ENCODE data around the gene CPT1B.
"Not testable (repeated sequence)": the region's sequence is repeated elsewhere in the genome, so short reads cannot be mapped to it uniquely, and the experiment has no call there.

Gene CPT1B

DNA sequence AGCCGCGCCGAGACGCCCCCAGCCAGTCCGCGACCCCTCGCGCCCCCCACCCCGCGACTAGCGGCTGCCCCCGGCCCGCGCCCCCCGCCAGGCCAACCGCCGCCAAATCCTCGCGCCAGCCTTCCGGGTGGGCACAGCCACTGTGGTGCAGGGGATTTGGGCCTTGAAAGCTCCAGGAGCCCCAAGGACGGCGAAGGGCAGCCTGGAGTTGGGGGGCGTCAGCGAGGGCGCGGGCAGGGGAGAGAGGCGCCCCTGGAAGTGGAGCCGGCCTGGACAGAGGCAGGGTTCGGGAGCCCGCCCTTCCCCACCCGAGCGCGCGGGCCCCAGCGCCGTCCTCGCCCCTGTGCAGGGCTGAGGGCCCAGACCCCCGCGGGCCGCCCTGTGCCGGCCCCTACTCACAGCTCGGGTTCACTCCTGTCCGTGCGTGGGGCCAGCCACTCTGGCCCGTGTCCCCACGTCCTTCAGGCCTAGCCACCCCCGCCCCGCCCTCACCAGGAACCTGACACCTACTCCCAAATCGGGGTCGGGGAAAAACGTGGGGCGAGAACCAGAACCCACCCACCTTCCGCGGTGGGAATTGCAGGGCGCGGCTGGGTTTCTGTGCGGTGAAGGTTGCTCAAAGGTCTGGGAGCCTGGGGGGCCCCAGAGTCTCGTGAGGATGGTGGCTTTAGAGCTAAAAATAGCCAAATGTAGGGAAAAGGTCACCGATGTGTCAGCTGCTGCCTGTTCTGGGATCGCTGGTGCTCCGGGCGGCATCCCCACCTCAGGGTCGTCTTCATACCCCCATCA, at the start of gene CPT1B:
TSS of gene CPT1B (minus strand) at position 441 of the 789 bp plus-strand sequence. CDS start 512 bp downstream, outside the sequence.
- DNase-seq, result no peak

DNA sequence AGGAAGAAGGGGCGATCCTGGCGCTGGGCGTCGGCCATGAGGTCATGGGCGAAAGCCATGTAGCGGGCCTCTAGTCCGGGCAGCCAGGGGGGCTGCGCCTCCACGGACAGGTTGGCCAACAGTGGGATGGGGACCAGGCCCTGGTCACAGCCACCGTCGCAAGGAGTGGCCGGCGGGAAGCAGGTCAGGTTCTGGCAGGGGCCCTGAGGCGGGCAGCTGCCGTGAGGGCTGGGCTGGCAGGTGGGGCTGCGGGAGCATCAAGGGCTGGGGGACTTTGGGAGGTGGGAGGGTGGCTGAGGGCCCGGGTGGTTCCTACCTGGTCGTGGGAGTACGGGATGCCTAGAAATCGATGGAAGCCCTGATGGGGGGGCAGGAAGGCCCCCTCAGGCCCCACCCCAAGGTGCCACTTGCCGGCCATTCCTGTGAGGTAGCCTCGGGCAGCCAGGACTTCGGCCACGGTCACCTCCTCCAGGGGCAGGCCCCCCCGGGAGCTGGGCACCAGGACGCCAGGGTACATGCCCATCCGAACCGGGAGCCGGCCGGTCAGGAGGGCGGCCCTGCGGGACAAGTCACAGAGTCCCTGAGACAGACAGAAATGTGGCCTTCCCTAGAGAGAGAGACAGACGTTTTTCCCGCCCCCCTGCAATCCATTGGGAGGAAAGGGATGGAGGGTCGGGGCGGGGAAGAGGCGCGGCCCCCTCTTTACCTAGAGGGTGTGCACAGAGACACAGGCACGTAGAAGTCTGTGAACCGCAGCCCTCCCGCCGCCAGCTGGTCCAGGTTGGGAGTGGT, 48.8 kb upstream of the CPT1B start:
- DNase-seq, result no peak

DNA sequence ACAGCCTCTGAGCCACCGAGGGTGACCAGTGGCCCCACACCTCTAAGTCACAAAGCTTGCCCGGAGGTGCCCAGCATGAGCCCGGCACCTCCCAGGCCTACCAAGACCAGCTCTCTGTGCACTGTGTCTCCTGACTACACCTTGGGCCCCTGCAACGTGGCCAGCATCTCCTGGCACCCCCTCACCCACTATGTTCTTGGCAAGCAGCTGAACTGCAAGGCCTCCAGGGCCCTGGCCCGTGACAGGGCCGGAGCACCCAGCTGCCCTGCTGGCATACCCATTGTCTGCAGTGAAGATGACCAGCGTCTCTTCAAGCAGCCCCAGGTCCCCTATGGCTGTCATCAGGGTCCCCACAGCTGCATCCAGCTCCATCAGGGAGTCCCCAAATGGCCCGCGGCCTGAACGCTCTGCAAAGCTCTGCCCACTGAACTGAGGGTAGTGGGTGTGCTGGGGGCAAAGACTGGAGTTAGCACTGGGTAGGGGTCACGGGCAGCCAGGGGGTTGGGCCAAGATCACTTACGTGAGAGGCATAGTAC, 48.2 kb upstream of the CPT1B start:
- DNase-seq, result no peak

DNA sequence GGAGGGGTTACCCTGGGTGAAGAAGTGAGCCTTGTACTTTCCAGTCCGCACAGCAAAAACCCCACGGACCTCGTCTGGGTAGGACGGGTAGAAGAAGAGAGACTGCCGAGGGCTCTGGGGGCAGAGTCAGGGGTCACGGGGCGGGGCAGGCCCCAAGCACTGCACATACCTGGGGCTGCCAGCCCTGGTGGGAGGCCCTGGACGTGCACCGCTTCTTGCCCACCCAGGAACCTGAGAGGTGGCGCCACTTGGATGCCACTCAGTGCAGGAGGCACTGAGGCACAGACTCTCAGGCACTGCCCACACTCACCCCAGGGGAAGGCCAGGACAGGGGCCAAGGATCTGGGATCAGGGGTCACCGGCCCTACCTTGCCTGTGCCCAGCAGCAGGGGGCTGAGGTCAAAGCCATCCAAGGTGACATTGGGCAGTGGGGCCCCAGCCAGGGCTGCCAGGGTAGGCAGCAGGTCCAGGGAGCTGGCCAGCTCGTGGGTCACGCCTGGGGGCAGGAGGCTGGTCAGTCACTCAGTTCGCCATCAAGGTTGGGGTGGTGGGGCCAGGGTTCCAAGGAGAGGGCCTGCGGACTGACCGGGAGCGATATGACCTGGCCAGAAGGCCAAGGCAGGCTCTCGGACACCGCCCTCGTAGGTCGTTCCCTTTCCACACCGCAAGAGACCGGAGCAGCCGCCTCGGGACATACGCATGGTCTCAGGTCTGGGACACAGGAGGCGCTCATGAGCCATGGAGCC, 47.5 kb upstream of the CPT1B start:
- DNase-seq, result no peak

DNA sequence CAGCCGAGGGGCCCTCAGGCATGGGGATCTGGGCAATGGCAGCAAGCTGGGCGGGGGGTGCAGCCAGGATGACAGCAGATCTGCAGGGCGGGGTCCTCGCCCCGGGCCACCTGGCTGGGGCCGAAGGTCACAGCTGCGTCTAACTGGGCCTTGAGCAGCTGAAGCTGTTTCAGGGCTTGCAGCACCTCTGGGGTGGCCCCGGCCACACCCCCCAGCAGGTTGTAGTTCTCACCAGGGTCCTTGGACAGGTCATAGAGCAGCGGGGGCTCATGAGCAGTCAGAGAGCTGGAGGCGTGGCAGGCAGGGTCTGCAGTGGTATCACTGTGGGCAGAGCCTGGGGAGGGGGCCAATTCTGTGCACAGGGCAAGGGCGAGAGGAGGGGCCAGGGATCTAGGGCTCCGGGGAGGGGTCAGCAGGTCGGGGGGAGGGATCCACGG, 46.9 kb upstream of the CPT1B start:
- no peak for DNase-seq

DNA sequence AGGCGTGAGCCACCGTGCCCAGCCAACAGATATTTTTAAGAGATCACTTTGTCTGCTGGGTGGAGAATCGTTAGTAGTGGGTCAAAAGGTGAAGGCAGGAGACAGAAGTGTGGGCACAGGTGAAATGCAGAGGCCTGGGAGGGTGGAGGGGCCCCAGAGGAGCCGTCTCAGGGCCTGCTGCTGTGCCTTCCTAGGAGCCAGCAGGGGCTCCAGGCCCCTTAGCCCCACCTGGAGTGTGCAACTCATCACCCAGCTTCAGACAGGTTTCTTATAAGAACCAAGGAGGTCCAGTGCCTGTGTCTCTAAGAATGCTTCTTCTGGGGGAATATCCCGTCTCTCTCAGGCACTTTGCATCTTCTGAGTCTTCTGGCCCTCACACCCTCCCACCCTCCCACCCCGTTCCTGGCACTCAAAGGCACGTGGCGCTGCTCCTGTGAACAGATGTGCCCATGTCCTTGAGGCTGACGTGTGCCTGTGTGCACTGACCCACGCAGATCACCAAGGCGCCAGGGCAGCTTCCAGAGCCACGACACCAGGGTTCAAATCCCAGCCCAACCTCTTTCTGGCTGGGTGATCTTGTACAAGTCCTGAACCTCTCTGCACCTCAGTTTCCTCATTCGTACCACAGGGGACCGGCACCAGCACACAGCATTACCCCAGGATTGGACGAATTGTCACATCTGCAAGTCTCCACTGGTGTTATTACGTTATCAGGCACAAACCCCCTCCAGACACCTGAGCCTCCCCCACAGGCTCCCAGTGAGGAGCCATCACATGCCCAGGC, 46.3 kb upstream of the CPT1B start:
- no peak for DNase-seq

DNA sequence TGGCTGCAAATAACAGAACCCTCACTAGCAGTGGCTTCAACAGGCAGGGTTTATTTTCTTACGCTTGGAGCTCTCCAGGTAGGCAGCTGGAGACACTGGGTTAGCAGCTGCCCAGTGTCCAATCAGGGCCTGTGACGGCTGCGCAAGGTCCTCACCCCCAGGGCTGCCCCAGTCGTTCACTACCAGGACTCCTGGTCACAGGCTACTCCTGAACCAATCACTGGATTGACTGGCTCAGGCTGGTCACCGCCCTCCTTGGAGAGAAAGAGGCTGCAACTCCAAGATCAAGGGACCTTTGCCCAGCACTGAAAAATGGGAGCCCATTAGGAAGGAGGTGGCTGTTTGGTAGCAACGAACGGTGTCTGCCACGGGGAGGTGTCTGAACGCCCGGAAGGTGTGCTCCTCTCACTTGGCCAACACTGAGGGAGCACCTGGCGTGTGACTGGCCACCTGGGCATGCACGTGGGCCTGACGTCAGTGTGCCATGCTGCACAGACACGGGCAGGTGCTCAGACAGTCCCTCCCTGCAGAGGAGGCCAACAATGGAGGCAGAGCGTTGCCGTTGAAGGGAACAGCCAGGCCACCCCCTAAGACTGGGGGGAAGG, 44.6 kb upstream of the CPT1B start:
- no peak for DNase-seq

DNA sequence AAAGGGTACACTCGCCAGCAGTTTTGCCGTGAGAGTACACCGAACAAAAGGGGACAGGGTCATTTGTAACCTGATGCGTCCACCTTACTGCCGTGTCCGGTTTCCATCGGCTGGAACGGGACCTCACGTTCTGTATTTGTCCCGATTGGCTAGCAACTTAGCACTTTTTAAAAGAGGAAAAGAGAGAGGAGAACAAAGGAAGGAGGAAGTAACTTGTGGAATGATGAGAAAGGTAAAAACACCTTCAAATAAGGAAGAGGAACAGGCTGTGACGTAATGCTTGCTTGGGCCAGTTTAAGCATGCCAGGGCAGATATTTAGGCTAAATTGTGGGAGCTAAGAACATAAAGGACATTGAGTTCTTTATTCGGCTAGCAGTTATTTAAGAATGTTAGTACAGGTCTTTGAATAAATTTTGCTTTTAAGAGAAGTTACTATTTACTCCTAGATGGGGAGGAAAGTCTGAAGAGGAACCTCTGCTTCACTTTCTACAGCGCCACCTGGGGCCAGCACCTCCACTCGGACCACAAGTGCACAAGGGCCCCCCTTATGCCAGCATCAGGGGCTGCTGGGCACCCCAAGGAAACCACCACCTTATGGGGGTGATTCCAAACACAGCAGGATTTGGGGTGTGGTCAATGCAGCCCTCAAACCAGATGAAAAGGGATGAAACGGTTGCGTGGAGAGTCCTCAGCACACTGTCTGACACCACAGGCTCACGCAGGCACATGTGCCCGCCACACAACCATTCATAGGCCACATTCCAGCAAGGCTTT, 43.9 kb upstream of the CPT1B start:
- peak; percentile 41 for DNase-seq

DNA sequence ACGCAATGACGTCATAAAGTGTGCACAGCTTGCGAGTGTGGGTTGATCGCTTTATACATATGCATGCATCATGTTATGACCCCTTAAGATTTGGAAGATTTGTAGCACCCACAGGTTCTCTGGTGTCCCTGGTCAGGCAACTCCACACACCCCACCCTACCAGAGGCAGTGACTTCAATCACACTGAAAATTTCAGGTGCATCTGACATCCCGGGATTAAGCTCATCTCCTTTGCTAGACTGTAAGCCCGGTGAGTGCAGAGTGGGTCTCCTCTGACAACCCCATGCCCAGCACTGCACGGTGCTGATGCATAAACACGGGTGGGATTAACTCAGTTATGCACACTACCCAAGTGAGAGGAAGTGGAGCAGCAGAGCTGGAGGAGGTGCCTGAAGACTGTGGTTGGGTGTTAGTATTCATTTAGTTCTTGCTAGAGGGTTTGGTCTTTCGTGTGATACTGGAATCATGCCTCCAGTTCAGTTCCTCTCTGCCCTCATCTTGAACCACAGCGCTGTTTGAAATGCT, 43.2 kb upstream of the CPT1B start:
- peak; percentile 72 for DNase-seq

DNA sequence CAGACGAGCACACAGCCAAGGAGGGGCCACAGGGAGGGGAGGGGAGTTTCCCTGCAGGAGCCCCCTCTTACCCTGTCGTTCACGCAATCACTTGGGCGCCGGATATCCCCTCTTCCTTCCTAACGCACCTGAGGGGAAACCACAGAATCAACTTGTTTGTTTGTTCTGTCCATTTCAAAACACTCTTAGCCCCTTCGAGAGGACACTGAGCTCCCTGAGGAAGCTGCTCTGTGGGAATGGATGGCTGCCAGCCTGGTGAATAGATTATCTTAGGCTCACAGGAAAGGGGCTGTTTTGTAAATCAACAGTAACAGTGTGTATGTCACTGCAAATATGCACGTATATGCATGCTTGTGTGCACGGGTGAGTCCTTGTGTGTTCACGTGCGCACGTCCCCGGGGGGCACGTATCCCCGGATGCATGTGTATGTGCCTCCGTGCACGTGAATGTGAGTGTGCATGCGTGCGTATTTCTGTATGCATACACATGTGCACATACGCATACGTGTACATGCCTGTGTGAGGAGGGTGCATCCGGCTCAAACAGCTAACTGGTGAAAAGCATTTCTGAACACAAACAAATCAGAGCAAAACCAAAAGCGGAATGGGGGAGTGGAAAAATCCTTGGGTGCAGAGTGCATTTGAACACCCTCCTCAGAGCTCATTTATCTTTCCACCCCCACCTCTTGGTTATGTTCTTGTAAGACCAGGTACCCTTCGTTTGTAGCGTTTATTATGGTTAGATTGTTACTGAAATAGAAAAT, 42.5 kb upstream of the CPT1B start:
- DNase-seq, result no peak

DNA sequence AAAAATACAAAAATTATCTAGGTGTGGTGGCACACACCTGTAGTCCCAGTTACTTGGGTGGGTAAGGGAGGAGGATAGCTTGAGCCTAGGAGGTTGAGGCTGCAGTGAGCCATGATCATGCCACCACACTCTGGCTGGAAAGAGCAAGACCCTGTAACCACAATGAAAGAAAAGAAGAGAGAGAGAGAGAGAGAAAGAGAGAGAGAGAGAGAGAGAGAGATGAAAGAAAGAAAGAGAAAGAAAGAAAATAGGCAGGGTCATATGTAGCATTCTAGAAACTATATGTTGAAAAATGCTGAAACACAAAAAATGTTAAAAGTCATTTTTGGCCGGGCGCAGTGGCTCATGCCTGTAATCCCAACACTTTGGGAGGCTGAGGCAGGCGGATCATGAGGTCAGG, 36.1 kb upstream of the CPT1B start:
- DNase-seq, result not testable (repeated sequence)

DNA sequence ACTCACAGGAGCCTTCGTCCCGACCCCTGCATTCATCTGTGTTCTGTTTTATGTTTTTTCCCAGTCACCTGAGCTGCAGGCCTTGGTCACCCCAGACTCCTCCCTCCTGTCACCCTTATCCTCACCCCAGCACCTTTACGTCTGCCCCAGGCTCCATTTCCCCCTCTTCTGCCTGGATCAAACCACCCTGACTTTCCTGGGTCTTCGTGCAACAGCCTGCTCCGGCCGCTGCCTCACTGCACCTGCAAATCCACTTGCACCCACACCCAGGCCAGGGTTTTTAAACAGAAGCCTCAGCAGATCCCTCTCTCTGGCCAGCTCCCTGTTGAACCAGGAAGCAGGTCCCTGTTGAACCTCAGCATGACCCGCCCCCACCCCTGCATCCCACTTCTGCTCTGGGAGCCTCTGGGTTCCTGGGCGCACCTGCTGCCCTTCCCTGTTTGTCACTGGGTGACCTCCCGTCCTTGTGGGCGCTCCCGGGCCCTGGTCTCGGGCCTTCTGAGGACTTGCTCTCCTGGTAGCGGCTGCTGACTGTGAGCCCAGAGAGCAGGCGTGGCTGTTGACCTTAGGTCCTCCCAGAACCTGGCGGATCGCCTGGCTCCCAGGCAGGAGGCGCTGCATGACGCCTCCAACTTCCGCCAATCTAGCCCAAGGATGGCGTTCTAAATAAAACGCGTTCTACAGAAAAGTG, 35.2 kb upstream of the CPT1B start:
- no peak for DNase-seq

DNA sequence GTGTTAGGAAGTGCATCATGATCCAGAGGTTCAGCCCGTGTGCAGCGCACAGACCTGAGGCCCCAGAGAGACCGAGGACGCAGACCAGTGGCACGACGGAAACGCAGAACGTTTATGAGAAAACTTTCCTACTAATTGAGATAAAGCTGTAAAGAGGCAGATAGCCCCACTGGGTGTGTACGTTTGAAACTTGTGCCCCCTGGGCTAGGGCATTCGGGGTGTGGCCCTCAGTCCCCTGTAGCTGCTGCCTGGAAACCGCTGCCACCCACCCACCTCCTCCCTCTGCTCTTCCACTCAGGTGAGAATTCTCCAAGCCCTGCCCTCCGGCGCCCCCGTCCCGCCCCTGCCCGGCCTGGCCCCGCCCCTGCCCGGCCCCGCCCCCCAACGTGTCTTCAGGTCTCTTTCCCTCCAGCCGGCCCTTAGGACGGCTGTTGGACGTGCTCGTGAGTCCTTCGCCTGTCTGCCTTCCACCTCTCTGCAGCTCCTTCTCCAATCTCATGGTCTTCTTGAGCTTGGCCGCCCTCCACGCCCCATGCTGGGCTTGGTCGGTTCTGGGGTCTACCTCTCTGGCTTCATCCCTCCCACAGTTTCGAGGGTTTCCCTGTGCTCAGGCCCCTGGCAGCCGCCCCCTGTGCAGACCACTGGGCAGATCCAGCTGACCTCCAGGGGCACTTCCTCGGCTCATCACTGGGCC, 34.4 kb upstream of the CPT1B start:
- DNase-seq, result peak; percentile 30

DNA sequence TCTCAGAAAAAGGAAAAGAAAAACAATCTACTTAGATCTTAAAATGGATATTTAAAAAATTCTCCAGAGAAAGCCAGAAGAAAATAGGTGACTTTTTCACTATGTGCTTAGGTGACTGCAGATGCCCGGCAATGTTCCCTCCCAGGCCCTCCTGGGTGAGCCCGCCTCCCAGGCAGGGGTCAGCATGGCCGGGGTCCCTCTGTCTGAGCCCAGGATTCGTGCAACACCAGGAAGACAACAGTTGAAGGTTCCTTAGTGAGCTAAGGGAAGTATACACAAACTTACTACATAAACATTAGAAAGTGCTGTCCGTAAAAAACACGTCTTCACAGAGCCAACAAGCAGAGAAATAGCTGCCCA, 33.9 kb upstream of the CPT1B start:
- DNase-seq, result no peak

DNA sequence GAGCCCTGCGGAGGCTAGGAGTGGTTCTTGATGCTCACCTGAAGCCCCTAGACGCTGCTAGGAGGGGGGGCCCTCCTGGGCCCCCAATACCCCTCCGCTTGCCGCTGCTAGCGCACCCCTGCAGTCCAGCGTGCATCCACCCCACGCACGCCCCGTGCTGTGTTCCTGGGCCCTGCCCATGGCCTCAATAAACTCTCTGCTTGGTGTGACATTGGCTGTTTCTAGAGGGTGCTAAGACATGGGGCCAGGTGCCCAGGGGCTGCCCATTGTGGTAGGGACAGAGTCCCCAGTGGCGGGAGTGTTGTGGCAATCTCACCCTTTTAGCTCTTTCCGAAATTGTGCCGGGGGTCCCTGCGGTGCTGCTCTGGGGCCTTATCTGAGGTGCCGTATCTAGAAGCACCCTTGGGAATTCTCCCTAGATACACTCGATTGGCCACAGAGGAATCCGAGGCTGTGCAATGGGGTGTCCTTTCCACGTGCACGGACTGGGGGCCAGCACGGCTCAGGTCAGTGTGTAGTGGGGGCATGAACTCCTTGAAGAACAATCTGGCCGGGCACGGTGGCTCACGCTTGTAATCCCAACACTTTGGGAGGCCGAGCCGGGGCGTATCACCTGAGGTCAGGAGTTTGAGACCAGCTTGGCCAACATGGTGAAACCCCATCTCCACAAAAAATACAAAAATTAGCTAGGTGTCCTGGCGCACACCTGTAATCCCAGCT, 33.3 kb upstream of the CPT1B start:
- no peak for DNase-seq

DNA sequence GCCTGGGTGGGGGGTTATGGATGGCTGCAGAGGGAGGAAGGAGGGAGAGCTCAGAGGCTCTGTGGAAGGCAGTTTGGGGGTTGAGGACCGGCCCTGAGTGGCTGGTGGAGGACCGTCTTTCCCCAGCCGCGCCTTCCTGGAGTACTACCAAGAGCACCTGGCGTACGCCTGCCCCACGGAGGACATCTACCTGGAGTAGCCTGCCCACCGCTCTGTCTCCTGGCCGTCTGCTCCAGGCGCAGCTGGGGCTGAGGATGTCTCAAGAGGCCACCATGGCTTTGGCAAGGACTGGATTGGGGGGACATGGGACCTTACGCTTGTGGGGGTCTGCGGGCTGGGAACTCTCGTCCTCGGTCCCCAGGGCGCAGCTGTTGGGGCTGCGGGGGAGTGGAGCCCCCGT, 32.4 kb upstream of the CPT1B start:
- no peak for DNase-seq

DNA sequence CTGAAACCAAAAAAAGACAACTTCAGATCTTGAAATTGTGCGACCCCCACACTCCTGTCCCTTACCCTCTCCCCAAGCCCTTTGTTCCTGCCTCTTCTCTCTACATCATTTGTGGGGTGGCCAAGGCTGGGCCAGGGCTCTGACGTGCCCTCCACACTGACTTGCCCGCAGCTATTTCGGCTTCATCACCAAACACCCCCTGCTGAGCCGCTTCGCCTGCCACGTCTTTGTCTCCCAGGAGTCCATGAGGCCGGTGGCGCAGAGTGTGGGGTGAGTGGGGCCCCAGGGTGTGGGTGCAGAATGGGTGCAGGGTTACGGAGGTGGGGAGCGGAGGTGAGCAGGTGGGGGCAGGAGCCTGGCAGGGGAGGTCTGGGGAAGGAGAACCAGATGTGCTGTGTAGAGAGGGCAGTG, 31.8 kb upstream of the CPT1B start:
- no peak for DNase-seq

DNA sequence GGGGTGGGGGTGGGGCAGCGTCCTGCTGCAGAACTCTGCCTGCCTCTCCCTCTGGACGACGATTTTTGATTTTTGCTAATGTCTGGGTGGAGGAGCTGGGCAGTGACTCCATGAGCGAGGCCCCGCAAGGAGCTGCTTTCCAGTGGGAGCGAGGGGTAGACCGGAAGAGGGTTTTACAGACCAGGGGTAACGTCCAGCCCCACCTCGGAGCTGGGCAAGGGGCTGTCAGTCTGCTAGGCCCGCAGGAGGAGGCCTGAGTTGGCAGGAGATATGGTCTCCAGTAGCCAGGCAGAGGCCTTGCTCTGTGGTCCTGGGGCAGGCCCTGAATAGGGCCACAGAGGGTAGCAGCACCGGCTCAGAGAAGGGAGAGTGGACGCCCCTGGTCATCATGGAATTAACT, 31.4 kb upstream of the CPT1B start:
- no peak for DNase-seq

Data from hematopoietic multipotent progenitor cell treated with erythropoietin and hydrocortisone succinate and interleukin-3 and kit ligand, for 6 days (in vitro differentiated cells).